Muscle of leg (tissue), 11 donors: ENCODE measurements around the gene PPM1M. TPM values are rescaled to one million over a fixed set of nuclear protein-coding genes. Genes with fewer than 3 reads are reported as not detected.

Experiments
- DNase-seq: peaks from one replicate; pipeline ENCODE4 v3.0.0; 2013
- H3K27ac ChIP-seq: one replicate; pipeline ENCODE4 v1.5.1; 2013; ENCODE audit warnings: mild to moderate bottlenecking, low read length, control low read depth
- H3K27me3 ChIP-seq: one replicate; pipeline ENCODE4 v1.6.1; 2013; ENCODE audit warnings: low read length; ENCODE audit not compliant: control insufficient read depth, insufficient read depth
- H3K36me3 ChIP-seq: one replicate; pipeline ENCODE4 v1.6.1; 2013; ENCODE audit warnings: low read length; ENCODE audit not compliant: control insufficient read depth, insufficient read depth
- H3K4me1 ChIP-seq: one replicate; pipeline ENCODE4 v1.6.1; 2013; ENCODE audit warnings: low read length; ENCODE audit not compliant: control insufficient read depth, insufficient read depth
- H3K4me3 ChIP-seq: one replicate; pipeline ENCODE4 v1.5.1; 2013; ENCODE audit warnings: low read length, control low read depth
- H3K9me3 ChIP-seq: replicated peaks from 2 replicates; pipeline ENCODE4 v1.6.1; 2013; ENCODE audit warnings: low read depth, low read length; ENCODE audit not compliant: control insufficient read depth
- WGBS: methylation state at CpG from one replicate; pipeline ENCODE4 v1.1.5; 2013; ENCODE audit warnings: missing lambda C conversion rate; ENCODE audit not compliant: insufficient coverage; 5-methylcytosine and 5-hydroxymethylcytosine counted together
- polyA plus RNA-seq, 8 donors: library from polyadenylated mRNA; unstranded; fragments of 120-200 nt; gene quantifications; one replicate each; pipeline versions ENCODE4 v1.2.1 to v1.2.3, GENCODE V29; 2013; ENCODE audit warnings: inconsistent platforms in 1 of 8, low replicate concordance in 1 of 8; ENCODE audit not compliant: insufficient read length in 8 of 8, insufficient read depth in 1 of 8
- total RNA-seq: library from RNA; stranded (reverse); fragments of 120-200 nt; gene quantifications from one replicate; pipeline ENCODE4 v1.2.4, GENCODE V29; 2013

PPM1M gene
- total and polyA plus RNA-seq, 9 donors: 11.6 to 22.5 (median 17.7) TPM

DNA sequence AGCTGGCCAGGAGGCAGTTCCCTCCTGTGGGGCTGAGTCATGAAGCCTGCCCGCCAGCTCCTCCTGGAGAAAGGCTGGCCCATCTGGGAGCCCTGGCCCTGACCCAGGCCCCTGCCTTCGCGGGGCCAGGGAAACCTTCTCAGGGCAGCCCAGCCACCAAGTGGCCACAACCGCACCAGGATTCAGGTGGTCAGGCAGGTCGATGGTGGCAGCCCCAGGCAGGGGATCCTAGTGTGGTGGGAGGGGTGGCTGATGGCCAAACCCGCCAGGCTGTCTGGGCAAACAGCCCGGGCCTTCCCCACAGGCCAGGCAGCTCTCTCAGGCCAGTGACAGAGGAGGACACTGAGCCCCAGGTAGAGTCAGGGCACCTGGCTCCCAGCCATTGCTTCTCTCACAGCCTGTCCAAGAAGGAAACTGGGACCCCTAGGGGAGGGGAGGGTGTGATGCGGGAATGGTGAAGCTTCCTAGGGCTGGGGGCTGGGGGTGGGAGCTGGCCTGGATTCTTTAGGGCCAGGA is 7.8 kb upstream of the PPM1M start:
- Histone ChIP-seq H3K4me3 (peak overlapping the region; percentile 96), H3K4me1 (peaks cover 54% of the 10 kb centered on the region), H3K27me3 (no peaks in the 10 kb centered on the region), H3K27ac (peak overlapping the region; percentile 76), H3K36me3 (peaks cover 20% of the 10 kb centered on the region), H3K9me3 (no peaks in the 10 kb centered on the region)
- 22% methylated on average over 3 of the region's 8 CpGs for WGBS
- DNase-seq: peak; percentile 85

- H3K36me3 ChIP-seq: peaks cover 20% of the 10 kb centered on the region
- WGBS: 3% methylated on average over 6 of the region's 11 CpGs
- peaks cover 54% of the 10 kb centered on the region for H3K4me1 ChIP-seq
- H3K27ac ChIP-seq: peak overlapping the region; percentile 76
- no peaks in the 10 kb centered on the region for H3K27me3 ChIP-seq
- no peak for DNase-seq
- no peaks in the 10 kb centered on the region for H3K9me3 ChIP-seq
- peak overlapping the region; percentile 96 for H3K4me3 ChIP-seq
Observed at GRCh38 chr3:52238193-52238760, 7.3 kb upstream of the PPM1M start.

GRCh38 chr3:52238761-52239701 is 6.5 kb upstream of the PPM1M start, which contains the start of gene TWF2:
TWF2 (minus strand) TSS chr3:52239158; CDS start chr3:52239016, 142 bp downstream.
- Histone ChIP-seq H3K4me1 (peaks cover 53% of the 10 kb centered on the region), H3K9me3 (no peaks in the 10 kb centered on the region), H3K27me3 (peaks cover 1% of the 10 kb centered on the region), H3K4me3 (peak within 1 kb of the TSS; percentile 96), H3K36me3 (peaks cover 18% of the 10 kb centered on the region), H3K27ac (peak within 1 kb of the TSS; percentile 80)
- peak; percentile 92 for DNase-seq
- WGBS: 0% methylated on average over 78 of the region's 92 CpGs

DNA sequence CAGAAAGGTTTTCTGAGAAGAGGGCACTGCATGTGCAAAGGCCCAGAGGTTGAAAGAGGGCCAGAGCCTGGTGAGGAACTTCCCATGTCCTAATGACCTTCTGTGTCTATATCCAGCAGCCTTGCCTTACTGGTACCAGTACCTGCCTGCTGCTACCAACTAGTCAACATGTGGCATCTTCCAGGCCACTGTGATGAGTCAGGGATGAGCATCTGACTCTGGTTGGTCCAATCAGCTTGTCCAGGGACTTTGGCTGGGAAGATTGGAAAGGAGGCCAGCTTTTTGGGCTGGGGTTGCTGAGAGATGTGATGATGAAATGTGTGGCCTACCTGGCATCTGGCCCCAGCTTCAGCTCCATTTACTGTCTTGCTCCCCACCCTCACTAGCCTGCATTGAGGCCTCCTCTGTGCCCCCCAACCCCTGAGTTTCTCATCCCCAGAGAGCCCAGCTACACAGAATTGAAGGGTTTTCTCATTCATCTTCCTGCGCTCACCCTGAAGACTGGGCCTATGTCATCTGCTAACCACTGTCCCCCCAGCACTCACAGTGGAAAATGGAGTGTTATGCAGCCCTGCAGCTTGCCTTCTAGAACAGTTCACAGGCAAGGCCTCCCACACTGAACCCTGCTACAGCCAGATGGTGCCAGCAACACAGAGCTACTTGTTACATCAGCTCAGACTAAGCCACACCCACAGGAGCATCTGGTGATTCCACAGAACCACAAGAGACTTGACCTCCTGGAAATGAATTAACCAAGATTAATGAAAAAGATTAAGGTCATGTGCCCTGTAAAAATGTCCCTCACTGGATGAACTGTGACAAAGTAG is 5.3 kb upstream of the PPM1M start:
- H3K27ac ChIP-seq: no peak overlapping the region
- H3K4me1 ChIP-seq: peaks cover 54% of the 10 kb centered on the region
- WGBS: no CpG with 5 or more reads among the region's 1 CpG
- no peak for DNase-seq
- peaks cover 2% of the 10 kb centered on the region for H3K27me3 ChIP-seq
- H3K4me3 ChIP-seq: no peak overlapping the region
- H3K36me3 ChIP-seq: peaks cover 6% of the 10 kb centered on the region
- H3K9me3 ChIP-seq: no peaks in the 10 kb centered on the region

- H3K27ac ChIP-seq: no peak overlapping the region
- DNase-seq: no peak
- WGBS: 100% methylated on average over 1 of the region's 4 CpGs
- H3K36me3 ChIP-seq: no peaks in the 10 kb centered on the region
- H3K4me1 ChIP-seq: peaks cover 51% of the 10 kb centered on the region
- H3K4me3 ChIP-seq: no peak overlapping the region
- H3K9me3 ChIP-seq: no peaks in the 10 kb centered on the region
- peaks cover 2% of the 10 kb centered on the region for H3K27me3 ChIP-seq
Observed at GRCh38 chr3:52240886-52241370, 4.6 kb upstream of the PPM1M start.

GRCh38 chr3:52242039-52242438 is 3.5 kb upstream of the PPM1M start:
- Histone ChIP-seq H3K4me3 (no peak overlapping the region), H3K9me3 (no peaks in the 10 kb centered on the region), H3K27ac (no peak overlapping the region), H3K4me1 (peaks cover 53% of the 10 kb centered on the region), H3K36me3 (no peaks in the 10 kb centered on the region), H3K27me3 (peaks cover 2% of the 10 kb centered on the region)
- WGBS: 71% methylated on average over 1 of the region's 1 CpG
- DNase-seq: peak; percentile 1

GRCh38 chr3:52243791-52244628 is 1.5 kb upstream of the PPM1M start:
- peak; percentile 73 for DNase-seq
- Histone ChIP-seq H3K36me3 (peaks cover 12% of the 10 kb centered on the region), H3K27me3 (peaks cover 2% of the 10 kb centered on the region), H3K9me3 (no peaks in the 10 kb centered on the region), H3K4me3 (no peak overlapping the region), H3K4me1 (peaks cover 39% of the 10 kb centered on the region), H3K27ac (peak overlapping the region; percentile 17)
- 70% methylated on average over 6 of the region's 9 CpGs for WGBS

DNA sequence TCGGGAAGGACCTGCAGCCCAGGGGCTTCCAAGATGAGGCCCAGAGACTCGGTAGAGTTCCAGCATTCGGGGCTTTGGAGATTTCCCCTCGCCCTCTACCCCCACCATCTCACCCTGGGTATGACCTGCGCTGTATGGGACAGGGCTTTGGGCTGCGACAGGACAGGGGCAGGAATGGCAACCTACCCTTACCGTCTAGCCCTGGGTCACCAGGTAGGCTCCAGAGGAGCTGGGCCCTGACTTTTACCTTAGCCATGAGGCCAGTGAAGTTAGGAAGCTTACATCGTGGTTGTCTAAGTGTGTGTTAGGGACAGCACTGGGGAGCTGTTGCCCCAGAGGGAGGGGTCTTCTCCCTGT is 683 bp downstream of the PPM1M start:
- no peaks in the 10 kb centered on the region for H3K9me3 ChIP-seq
- peaks cover 2% of the 10 kb centered on the region for H3K27me3 ChIP-seq
- H3K36me3 ChIP-seq: peaks cover 34% of the 10 kb centered on the region
- peak overlapping the region; percentile 59 for H3K4me3 ChIP-seq
- no peak for DNase-seq
- H3K27ac ChIP-seq: peak overlapping the region; percentile 52
- WGBS: 20% methylated on average over 2 of the region's 8 CpGs
- peaks cover 28% of the 10 kb centered on the region for H3K4me1 ChIP-seq

DNA sequence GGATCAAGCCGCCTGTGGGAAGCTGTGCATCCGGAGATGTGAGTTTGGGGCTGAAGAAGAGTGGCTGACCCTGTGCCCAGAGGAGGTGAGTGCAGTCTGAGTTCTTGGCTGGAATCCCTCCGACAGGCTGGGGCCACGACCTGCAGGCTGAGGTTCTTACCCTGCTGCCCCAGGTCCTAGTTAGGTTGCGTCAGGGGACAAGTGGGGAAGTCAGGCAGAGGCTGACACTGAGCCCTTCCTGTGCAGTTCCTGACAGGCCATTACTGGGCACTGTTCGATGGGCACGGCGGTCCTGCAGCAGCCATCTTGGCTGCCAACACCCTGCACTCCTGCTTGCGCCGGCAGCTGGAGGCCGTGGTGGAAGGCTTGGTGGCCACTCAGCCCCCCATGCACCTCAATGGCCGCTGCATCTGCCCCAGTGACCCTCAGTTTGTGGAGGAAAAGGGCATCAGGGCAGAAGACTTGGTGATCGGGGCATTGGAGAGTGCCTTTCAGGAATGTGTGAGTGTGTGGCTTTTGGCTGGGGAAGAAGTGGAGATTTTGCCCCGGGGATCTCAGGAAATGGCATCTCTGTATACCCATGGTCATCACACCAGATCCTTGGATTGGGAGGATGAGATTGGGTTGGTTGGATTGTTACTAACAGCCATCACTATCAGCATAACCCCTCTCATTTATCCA is 1.3 kb downstream of the PPM1M start:
- Histone ChIP-seq H3K27ac (no peak overlapping the region), H3K27me3 (peaks cover 2% of the 10 kb centered on the region), H3K4me3 (peak overlapping the region; percentile 59), H3K9me3 (no peaks in the 10 kb centered on the region), H3K36me3 (peaks cover 40% of the 10 kb centered on the region), H3K4me1 (peaks cover 28% of the 10 kb centered on the region)
- WGBS: 75% methylated on average over 11 of the region's 14 CpGs
- no peak for DNase-seq
